Nephron (organoid): ENCODE results near the gene FNDC3B.
"Not testable (repeated sequence)": the region's sequence is repeated elsewhere in the genome, so short reads cannot be mapped to it uniquely, and the experiment has no call there.

ENCODE experiments used
- H3K27ac Mint-ChIP-seq, 3 experiments: 2 replicates each; pipeline ENCODE4 v1.8.0; 2020; ENCODE audit warnings: mixed read lengths in 3 of 3, mild to moderate bottlenecking in 2 of 3, moderate library complexity in 1 of 3
- H3K27me3 Mint-ChIP-seq: 2 replicates; pipeline ENCODE4 v1.8.0; 2021; ENCODE audit warnings: low read depth, mild to moderate bottlenecking, moderate library complexity, mixed read lengths
- H3K36me3 Mint-ChIP-seq: 2 replicates; pipeline ENCODE4 v1.8.0; 2020; ENCODE audit warnings: low read depth, mixed read lengths
- H3K4me1 Mint-ChIP-seq: 2 replicates; pipeline ENCODE4 v1.8.0; 2020; ENCODE audit warnings: mixed read lengths
- H3K4me3 Mint-ChIP-seq, 3 experiments: 2 replicates each; pipeline ENCODE4 v1.8.0; 2020; ENCODE audit warnings: mild to moderate bottlenecking in 3 of 3, mixed read lengths in 3 of 3, moderate library complexity in 2 of 3
- H3K9me3 Mint-ChIP-seq: 2 replicates; pipeline ENCODE4 v1.8.0; 2020; ENCODE audit warnings: mixed read lengths
- TF ChIP-seq, protein P1 (sequence below), 3 experiments: fragments of 200-600 bp; sonication (generic); IDR thresholded peaks; one replicate each; pipeline ENCODE4 v1.5.0; 2021; ENCODE audit warnings: antibody characterized with exemption in 3 of 3; ENCODE audit not compliant: unreplicated experiment in 3 of 3

Gene FNDC3B

GRCh38 chr3:172039436-172040077 lies at the start of gene FNDC3B:
FNDC3B (plus strand) TSS chr3:172039578; CDS start chr3:172112480, 72,902 bp downstream.
- H3K4me3 Mint-ChIP-seq = peak within 1 kb of the TSS; percentile 99 to 100 (median 99)
- TF ChIP-seq, protein P1, sequence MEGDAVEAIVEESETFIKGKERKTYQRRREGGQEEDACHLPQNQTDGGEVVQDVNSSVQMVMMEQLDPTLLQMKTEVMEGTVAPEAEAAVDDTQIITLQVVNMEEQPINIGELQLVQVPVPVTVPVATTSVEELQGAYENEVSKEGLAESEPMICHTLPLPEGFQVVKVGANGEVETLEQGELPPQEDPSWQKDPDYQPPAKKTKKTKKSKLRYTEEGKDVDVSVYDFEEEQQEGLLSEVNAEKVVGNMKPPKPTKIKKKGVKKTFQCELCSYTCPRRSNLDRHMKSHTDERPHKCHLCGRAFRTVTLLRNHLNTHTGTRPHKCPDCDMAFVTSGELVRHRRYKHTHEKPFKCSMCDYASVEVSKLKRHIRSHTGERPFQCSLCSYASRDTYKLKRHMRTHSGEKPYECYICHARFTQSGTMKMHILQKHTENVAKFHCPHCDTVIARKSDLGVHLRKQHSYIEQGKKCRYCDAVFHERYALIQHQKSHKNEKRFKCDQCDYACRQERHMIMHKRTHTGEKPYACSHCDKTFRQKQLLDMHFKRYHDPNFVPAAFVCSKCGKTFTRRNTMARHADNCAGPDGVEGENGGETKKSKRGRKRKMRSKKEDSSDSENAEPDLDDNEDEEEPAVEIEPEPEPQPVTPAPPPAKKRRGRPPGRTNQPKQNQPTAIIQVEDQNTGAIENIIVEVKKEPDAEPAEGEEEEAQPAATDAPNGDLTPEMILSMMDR (IDR thresholded peaks at IDR 0.05; ENCODE audit: unreplicated experiment in 3 of 3) = no peak
- H3K27ac Mint-ChIP-seq = peak within 1 kb of the TSS; percentile 97 to 100 (median 100)
- peaks cover 42% of the 10 kb centered on the region for H3K4me1 Mint-ChIP-seq
- H3K9me3 Mint-ChIP-seq = no peaks in the 10 kb centered on the region
- peaks cover 3% of the 10 kb centered on the region for H3K27me3 Mint-ChIP-seq
- H3K36me3 Mint-ChIP-seq = peaks cover 12% of the 10 kb centered on the region

DNA sequence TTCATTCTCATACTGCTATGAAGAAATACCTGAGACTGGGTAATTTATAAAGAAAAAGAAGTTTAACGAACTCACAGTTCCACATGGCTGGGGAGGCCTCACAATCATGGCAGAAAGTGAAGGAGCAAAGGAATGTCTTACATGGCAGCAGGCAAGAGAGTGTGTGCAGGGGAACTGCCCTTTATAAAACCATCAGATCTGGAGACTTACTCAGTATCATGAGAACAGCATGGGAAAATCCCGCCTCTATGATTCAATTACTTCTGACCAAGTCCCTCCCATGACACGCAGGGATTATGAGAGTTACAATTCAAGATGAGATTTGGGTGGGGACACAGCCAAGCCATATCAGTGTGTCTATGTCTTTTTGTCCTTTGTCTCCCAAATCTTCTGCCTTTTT lies 49.1 kb upstream of the FNDC3B start:
- H3K27ac Mint-ChIP-seq, H3K9me3 Mint-ChIP-seq, H3K36me3 Mint-ChIP-seq, H3K4me3 Mint-ChIP-seq, H3K27me3 Mint-ChIP-seq: not testable (repeated sequence)
- H3K4me1 Mint-ChIP-seq = peaks cover 13% of the 10 kb centered on the region

DNA sequence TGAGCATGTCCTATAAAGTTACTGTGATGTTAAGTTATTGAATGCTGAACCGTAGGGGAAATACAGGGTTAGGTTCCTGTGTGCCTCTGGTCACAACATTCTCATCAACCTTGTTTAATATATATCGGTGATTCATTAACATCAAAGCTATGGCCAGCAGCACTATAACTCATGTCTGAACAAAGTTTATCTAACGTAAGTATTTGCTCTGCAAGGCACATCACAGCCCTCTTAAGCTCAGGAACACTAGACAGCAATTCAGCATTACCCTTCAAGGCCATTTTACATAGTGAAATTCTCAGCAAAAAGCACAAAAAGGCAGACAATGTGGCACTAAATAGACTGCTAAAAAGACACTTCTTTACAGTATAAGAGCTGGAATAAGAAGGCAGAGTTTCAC lies 48.2 kb upstream of the FNDC3B start:
- Mint-ChIP-seq H3K9me3 (peaks cover 8% of the 10 kb centered on the region), H3K4me3 (no peak overlapping the region), H3K27me3 (no peaks in the 10 kb centered on the region), H3K27ac (no peak overlapping the region), H3K4me1 (peaks cover 15% of the 10 kb centered on the region), H3K36me3 (peaks cover 3% of the 10 kb centered on the region)
- TF ChIP-seq, protein P1 (IDR thresholded peaks at IDR 0.05; ENCODE audit: unreplicated experiment in 3 of 3) = no peak

GRCh38 chr3:171994646-171995428 lies 44.5 kb upstream of the FNDC3B start:
- Mint-ChIP-seq H3K36me3 (peaks cover 8% of the 10 kb centered on the region), H3K27me3 (no peaks in the 10 kb centered on the region), H3K4me1 (peaks cover 15% of the 10 kb centered on the region), H3K9me3 (peaks cover 22% of the 10 kb centered on the region), H3K27ac (peak overlapping the region; percentile 30 to 81 (median 59)), H3K4me3 (no peak overlapping the region)
- TF ChIP-seq, protein P1 (IDR thresholded peaks at IDR 0.05; ENCODE audit: unreplicated experiment in 3 of 3) = no peak

GRCh38 chr3:171995486-171995885 lies 43.9 kb upstream of the FNDC3B start:
- H3K36me3 Mint-ChIP-seq = peaks cover 8% of the 10 kb centered on the region
- TF ChIP-seq, protein P1 (IDR thresholded peaks at IDR 0.05; ENCODE audit: unreplicated experiment in 3 of 3) = no peak
- peaks cover 15% of the 10 kb centered on the region for H3K4me1 Mint-ChIP-seq
- peak overlapping the region; percentile 30 to 81 (median 59) for H3K27ac Mint-ChIP-seq
- H3K27me3 Mint-ChIP-seq = no peaks in the 10 kb centered on the region
- no peak overlapping the region for H3K4me3 Mint-ChIP-seq
- H3K9me3 Mint-ChIP-seq = peaks cover 19% of the 10 kb centered on the region

DNA sequence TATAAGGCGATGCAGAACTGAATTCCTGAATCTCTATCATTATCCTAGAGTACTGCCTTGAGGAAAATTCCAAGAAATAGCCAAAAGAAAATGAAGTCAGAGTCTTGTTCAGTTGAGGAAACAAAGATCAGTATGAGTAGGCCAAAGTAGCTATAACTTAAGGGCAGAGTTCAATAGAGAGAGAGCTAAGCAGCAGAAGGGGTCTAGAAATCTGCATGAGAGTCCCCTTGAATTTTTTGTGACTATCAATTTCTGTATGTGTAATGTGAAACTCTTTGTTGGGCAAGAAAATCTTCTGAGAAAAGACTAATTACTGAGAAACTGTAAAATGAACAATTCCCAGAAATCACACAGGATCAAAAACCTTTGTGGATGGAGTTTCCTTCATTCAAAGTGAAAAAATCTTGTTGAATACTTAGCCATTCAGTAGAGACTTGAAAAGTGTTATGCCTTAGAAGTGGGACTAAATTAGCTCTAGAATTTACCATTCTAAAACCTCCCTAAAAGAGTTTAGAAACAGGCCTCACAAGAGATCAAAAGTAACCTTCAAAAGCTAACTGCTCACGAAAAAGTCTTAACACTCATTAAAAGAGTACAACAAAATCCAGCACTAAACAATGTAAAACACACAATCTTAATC lies 43.1 kb upstream of the FNDC3B start:
- TF ChIP-seq, protein P1 (IDR thresholded peaks at IDR 0.05; ENCODE audit: unreplicated experiment in 3 of 3) = no peak
- Mint-ChIP-seq H3K36me3 (peaks cover 8% of the 10 kb centered on the region), H3K27me3 (no peaks in the 10 kb centered on the region), H3K9me3 (peaks cover 19% of the 10 kb centered on the region), H3K4me1 (peaks cover 15% of the 10 kb centered on the region), H3K4me3 (no peak overlapping the region), H3K27ac (no peak overlapping the region)

GRCh38 chr3:171998731-171999130 lies 40.6 kb upstream of the FNDC3B start:
- not testable (repeated sequence) for H3K4me3 Mint-ChIP-seq, H3K36me3 Mint-ChIP-seq, H3K27me3 Mint-ChIP-seq, H3K27ac Mint-ChIP-seq
- Mint-ChIP-seq H3K4me1 (peaks cover 15% of the 10 kb centered on the region), H3K9me3 (peaks cover 24% of the 10 kb centered on the region)

DNA sequence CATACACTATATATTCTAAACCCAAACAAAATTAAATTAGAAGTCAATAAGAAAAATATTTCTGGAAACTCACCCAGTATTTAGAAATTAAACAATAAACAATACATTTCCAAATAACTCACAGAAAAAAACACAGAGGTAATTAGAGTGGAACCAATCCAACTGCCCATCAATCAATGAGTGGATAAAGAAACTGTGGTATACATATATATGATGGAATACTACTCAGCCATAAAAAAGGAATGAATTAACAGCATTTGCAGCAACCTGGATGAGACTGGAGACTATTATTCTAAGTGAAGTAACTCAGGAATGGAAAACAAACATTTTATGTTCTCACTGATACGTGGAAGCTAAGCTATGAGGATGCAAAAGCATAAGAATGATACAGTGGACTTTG lies 37.8 kb upstream of the FNDC3B start:
- not testable (repeated sequence) for H3K4me1 Mint-ChIP-seq, H3K36me3 Mint-ChIP-seq, H3K27ac Mint-ChIP-seq, H3K4me3 Mint-ChIP-seq, H3K27me3 Mint-ChIP-seq
- H3K9me3 Mint-ChIP-seq = peaks cover 17% of the 10 kb centered on the region
